Measurements from ENCODE around the gene CDK5RAP3.

The CDK5RAP3 gene

GRCh38 chr17:47962901-47963300 is 8.0 kb upstream of the CDK5RAP3 start:
- H3K27ac ChIP-seq: no peak overlapping the region
- no peak overlapping the region for H2AFZ ChIP-seq (ENCODE audit: low read depth)
- peaks cover 5% of the 10 kb centered on the region for H3K4me1 ChIP-seq (ENCODE audit: low read depth, poor library complexity, severe bottlenecking)
- no peak overlapping the region for H3K4me3 ChIP-seq (IDR thresholded peaks at IDR 0.05; ENCODE audit: insufficient read depth, low read depth, low read length)
- TF ChIP-seq CTCF (conservative IDR thresholded peaks at IDR 0.05; ENCODE audit: low read depth, low read length): no peak
- no peaks in the 10 kb centered on the region for H4K20me1 ChIP-seq (ENCODE audit: insufficient read depth)
- H3K79me2 ChIP-seq (ENCODE audit: insufficient read depth, low read depth): no peaks in the 10 kb centered on the region
- H3K36me3 ChIP-seq (ENCODE audit: insufficient read depth): no peaks in the 10 kb centered on the region
- no peak overlapping the region for H3K9ac ChIP-seq
- no peaks in the 10 kb centered on the region for H3K27me3 ChIP-seq (ENCODE audit: insufficient read depth, low read depth)
- no peak overlapping the region for H3K4me2 ChIP-seq

GRCh38 chr17:47964856-47965255 is 6.1 kb upstream of the CDK5RAP3 start:
- no peaks in the 10 kb centered on the region for H3K79me2 ChIP-seq (ENCODE audit: insufficient read depth, low read depth)
- no peaks in the 10 kb centered on the region for H3K36me3 ChIP-seq (ENCODE audit: insufficient read depth)
- H3K27ac ChIP-seq: no peak overlapping the region
- peaks cover under 1% of the 10 kb centered on the region for H3K4me1 ChIP-seq (ENCODE audit: low read depth, poor library complexity, severe bottlenecking)
- H3K27me3 ChIP-seq (ENCODE audit: insufficient read depth, low read depth): no peaks in the 10 kb centered on the region
- no peak overlapping the region for H3K4me3 ChIP-seq (IDR thresholded peaks at IDR 0.05; ENCODE audit: insufficient read depth, low read depth, low read length)
- no peak overlapping the region for H2AFZ ChIP-seq (ENCODE audit: low read depth)
- no peak overlapping the region for H3K9ac ChIP-seq
- no peaks in the 10 kb centered on the region for H4K20me1 ChIP-seq (ENCODE audit: insufficient read depth)
- TF ChIP-seq CTCF (conservative IDR thresholded peaks at IDR 0.05; ENCODE audit: low read depth, low read length): no peak
- no peak overlapping the region for H3K4me2 ChIP-seq

- Histone ChIP-seq H3K4me1 (ENCODE audit: low read depth, poor library complexity, severe bottlenecking) (peaks cover 7% of the 10 kb centered on the region), H4K20me1 (ENCODE audit: insufficient read depth) (no peaks in the 10 kb centered on the region), H3K27me3 (ENCODE audit: insufficient read depth, low read depth) (no peaks in the 10 kb centered on the region), H3K4me2 (no peak overlapping the region), H2AFZ (ENCODE audit: low read depth) (no peak overlapping the region), H3K9ac (no peak overlapping the region), H3K27ac (no peak overlapping the region), H3K4me3 (IDR thresholded peaks at IDR 0.05; ENCODE audit: insufficient read depth, low read depth, low read length) (no peak overlapping the region), H3K36me3 (ENCODE audit: insufficient read depth) (no peaks in the 10 kb centered on the region), H3K79me2 (ENCODE audit: insufficient read depth, low read depth) (no peaks in the 10 kb centered on the region)
- TF ChIP-seq CTCF (conservative IDR thresholded peaks at IDR 0.05; ENCODE audit: low read depth, low read length): no peak
Observed at GRCh38 chr17:47966079-47966519, 4.8 kb upstream of the CDK5RAP3 start.

GRCh38 chr17:47967607-47968252 is 3.2 kb upstream of the CDK5RAP3 start:
- Histone ChIP-seq H3K27me3 (ENCODE audit: insufficient read depth, low read depth) (no peaks in the 10 kb centered on the region), H3K4me3 (IDR thresholded peaks at IDR 0.05; ENCODE audit: insufficient read depth, low read depth, low read length) (no peak overlapping the region), H2AFZ (ENCODE audit: low read depth) (no peak overlapping the region), H3K9ac (no peak overlapping the region), H3K27ac (no peak overlapping the region), H3K79me2 (ENCODE audit: insufficient read depth, low read depth) (peaks cover 10% of the 10 kb centered on the region; the same call in 1 of the 2 replicates), H3K36me3 (ENCODE audit: insufficient read depth) (no peaks in the 10 kb centered on the region), H3K4me1 (ENCODE audit: low read depth, poor library complexity, severe bottlenecking) (peaks cover 16% of the 10 kb centered on the region), H4K20me1 (ENCODE audit: insufficient read depth) (no peaks in the 10 kb centered on the region), H3K4me2 (no peak overlapping the region)
- TF ChIP-seq CTCF (conservative IDR thresholded peaks at IDR 0.05; ENCODE audit: low read depth, low read length): no peak

Measured in KMS-11 (cell line).